Esophagus (tissue), 2 donors: ENCODE data around the gene HAUS6. TPM values are rescaled to one million over a fixed set of nuclear protein-coding genes. Genes with fewer than 3 reads are reported as not detected.

Source experiments
- H3K27ac ChIP-seq, 2 donors: one replicate each; pipeline ENCODE4 v1.5.1; 2013; ENCODE audit warnings: low read depth in 2 of 2, mild to moderate bottlenecking in 2 of 2, inconsistent platforms in 1 of 2, low read length in 1 of 2, moderate library complexity in 1 of 2
- H3K27me3 ChIP-seq, 2 donors: one replicate each; pipeline ENCODE4 v1.6.1; 2013; ENCODE audit warnings: low read length in 2 of 2, control low read depth in 1 of 2, mild to moderate bottlenecking in 1 of 2; ENCODE audit not compliant: insufficient read depth in 2 of 2, control insufficient read depth in 1 of 2
- H3K36me3 ChIP-seq, 2 donors: one replicate each; pipeline ENCODE4 v1.6.1; 2013; ENCODE audit warnings: low read length in 1 of 2; ENCODE audit not compliant: control insufficient read depth in 2 of 2, insufficient read depth in 2 of 2
- H3K4me1 ChIP-seq, 2 donors: one replicate each; pipeline ENCODE4 v1.6.1; 2013; ENCODE audit warnings: low read length in 1 of 2; ENCODE audit not compliant: control insufficient read depth in 2 of 2, insufficient read depth in 2 of 2
- H3K4me3 ChIP-seq, 2 donors: one replicate each; pipeline ENCODE4 v1.5.1; 2013; ENCODE audit warnings: low read length in 2 of 2, mild to moderate bottlenecking in 2 of 2, low read depth in 1 of 2, moderate library complexity in 1 of 2
- H3K9me3 ChIP-seq, 2 donors: one replicate each; pipeline ENCODE4 v1.6.1; 2013; ENCODE audit warnings: mild to moderate bottlenecking in 2 of 2, low read depth in 1 of 2, low read length in 1 of 2, moderate library complexity in 1 of 2; ENCODE audit not compliant: control insufficient read depth in 2 of 2, insufficient read depth in 1 of 2
- WGBS, 2 donors: extraction: QIAGEN DNeasy Blood & Tissue Kit; methylation state at CpG; one replicate each; pipeline ENCODE4 v1.1.7; 2013; 5-methylcytosine and 5-hydroxymethylcytosine counted together
- polyA plus RNA-seq, 2 donors: library from polyadenylated mRNA; stranded (reverse); fragments of 200-250 nt; gene quantifications; one replicate each; pipeline ENCODE4 v1.2.3, GENCODE V29; 2013
- donor health status: healthy with polysubstance abuse.
- donor health status: Bipolar disorder and iron deficiency.

HAUS6 gene
- polyA plus RNA-seq, 2 donors: 2.7 TPM

DNA sequence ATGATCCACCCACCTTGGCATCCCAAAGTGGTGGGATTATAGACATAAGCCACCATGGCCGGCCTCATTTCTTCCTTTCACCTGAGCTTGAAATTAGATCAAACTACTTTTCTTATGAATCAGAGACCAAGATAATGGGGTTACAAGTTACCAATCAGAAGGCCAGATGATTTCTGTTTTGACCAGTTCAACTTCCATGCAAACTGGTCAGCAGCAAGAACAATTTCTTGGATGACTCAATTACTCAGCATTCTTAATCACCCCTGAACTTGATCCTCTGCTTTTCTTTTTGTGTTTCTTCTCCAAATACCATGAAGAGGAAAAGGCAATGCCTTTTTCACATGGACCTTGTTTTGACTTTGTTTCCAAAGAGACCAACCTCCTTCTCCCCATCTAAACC lies 34.6 kb upstream of the HAUS6 start:
- Histone ChIP-seq H3K4me3 (no peak overlapping the region), H3K27ac (no peak overlapping the region), H3K27me3 (no peaks in the 10 kb centered on the region), H3K36me3 (no peaks in the 10 kb centered on the region), H3K9me3 (no peaks in the 10 kb centered on the region), H3K4me1 (no peaks in the 10 kb centered on the region)
- WGBS, 2 donors: 77 to 83% methylated on average over 1 of the region's 1 CpG

DNA sequence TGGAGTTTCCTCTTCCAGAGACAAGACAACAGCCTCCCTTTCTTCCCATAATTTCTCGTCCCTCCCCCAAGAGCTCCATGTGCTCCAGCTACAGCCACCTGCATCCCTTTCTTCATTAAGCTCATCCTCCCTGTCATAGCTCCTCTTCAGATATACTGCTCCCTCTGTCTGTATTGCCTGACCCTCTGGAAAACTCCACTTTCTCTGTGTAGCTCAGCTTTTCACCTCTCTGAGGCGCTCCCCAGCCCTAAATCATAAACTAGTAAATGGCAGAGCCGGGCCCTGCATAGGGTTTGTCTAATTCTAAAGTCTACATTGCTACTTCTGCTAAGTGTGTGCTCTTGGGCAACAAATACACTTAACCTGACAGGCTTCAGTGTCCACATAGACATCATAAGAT lies 33.4 kb upstream of the HAUS6 start:
- no peaks in the 10 kb centered on the region for H3K9me3 ChIP-seq
- H3K27ac ChIP-seq: no peak overlapping the region
- no peak overlapping the region for H3K4me3 ChIP-seq
- no peaks in the 10 kb centered on the region for H3K4me1 ChIP-seq
- WGBS, 2 donors: 77 to 86% methylated on average over 3 of the region's 3 CpGs
- no peaks in the 10 kb centered on the region for H3K27me3 ChIP-seq
- no peaks in the 10 kb centered on the region for H3K36me3 ChIP-seq

DNA sequence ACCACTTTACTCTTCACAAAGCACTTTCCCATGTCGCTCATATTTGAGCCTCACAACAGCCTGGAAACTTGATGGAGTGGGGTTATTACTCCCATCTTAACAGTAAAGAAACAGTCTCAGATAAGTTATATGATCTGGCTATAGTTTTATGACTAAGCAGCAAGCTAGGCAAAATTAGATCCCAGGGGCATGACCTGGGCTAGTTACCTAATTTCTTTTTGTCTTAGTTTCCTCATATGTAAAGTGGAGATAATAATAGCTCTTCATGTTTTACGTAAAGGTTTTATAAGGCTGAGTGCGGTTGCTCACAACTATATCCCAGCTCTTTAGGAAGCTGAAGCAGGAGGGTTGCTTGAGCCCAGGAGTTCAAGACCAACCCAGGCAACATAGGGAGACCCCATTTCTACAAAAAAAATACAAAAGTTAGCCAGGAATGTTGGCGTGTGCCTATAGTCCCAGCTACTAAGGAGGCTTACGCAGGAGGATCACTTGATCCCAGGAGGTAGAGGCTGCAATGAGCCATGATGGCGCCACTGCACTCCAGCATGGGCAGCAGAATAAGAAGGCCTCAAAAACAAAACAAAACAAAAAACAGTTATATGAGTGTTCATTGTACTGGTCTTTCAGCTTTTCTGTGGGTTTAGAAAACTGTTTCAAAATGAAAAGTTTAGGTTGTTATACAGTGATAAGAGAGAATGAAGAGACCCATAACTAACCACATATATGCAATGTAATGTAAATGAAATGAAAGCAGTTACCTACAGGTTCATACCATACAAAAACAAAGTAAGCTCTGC lies 31.0 kb upstream of the HAUS6 start:
- 95% methylated on average over 6 of the region's 6 CpGs for WGBS, 2 donors
- H3K36me3 ChIP-seq: no peaks in the 10 kb centered on the region

DNA sequence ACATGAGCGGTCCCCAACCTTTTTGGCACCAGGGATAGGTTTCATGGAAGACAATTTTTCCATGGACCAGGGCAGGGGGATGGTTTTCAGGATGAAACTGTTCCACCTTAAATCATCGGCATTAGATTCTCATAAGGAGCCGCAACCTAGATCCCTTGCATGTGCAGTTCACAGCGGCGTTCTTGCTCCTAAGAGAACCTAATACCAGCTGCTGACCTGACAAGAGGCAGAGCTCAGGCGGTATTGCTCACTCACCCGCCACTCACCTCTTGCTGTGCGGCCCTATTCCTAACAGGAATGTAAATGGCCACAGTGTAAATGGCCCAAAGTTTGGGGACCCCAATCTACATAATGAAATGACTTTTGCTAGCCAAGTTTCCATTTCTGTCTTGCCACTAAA lies 27.7 kb upstream of the HAUS6 start:
- H3K27me3 ChIP-seq: no peaks in the 10 kb centered on the region
- H3K4me3 ChIP-seq: no peak overlapping the region
- no peak overlapping the region for H3K27ac ChIP-seq
- 81 to 88% methylated on average over 8 of the region's 8 CpGs for WGBS, 2 donors
- peaks cover 0 to 5% of the 10 kb centered on the region in 2 donors for H3K36me3 ChIP-seq
- H3K9me3 ChIP-seq: no peaks in the 10 kb centered on the region
- H3K4me1 ChIP-seq: peaks cover 0 to 3% of the 10 kb centered on the region in 2 donors

More for the DNA sequence above, 31.0 kb upstream of the HAUS6 start:
- H3K27me3 ChIP-seq: no peaks in the 10 kb centered on the region
- H3K9me3 ChIP-seq: no peaks in the 10 kb centered on the region
- H3K27ac ChIP-seq: no peak overlapping the region
- H3K4me3 ChIP-seq: no peak overlapping the region
- H3K4me1 ChIP-seq: no peaks in the 10 kb centered on the region

DNA sequence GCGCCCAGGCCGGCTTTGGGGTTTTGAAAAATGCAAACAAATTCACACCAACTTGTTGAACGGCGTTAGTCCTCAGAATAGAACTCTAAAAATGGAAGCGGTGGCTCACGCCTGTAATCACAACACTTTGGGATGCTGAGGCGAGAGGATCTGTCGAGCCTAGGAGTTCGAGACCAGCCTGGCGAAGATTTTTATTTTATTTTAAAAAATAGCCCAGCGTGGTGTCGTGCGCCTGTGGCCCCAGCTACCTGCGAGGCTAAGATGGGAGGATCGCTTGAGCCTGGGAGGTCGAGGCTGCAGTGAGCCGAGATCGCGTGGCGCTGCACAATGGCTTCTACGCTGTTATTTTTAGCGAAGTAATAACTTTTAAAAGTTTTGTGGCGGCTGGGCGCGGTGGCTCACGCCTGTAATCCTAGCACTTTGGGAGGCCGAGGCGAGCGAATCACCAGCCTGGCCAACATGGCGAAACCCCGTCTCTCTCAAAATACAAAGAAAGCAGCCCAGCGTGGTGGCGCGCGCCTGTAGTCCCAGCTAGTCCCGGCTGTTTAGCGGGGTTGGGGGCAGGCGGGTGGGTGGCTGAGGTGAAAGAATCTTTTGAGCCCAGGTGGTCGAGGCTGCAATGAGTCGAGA lies 25.3 kb upstream of the HAUS6 start:
- no peaks in the 10 kb centered on the region for H3K9me3 ChIP-seq
- no peaks in the 10 kb centered on the region for H3K27me3 ChIP-seq
- 4 to 19% methylated on average over 40 of the region's 40 CpGs for WGBS, 2 donors
- H3K36me3 ChIP-seq: peaks cover 0 to 7% of the 10 kb centered on the region in 2 donors
- H3K27ac ChIP-seq: peak overlapping the region; percentile 91 to 95
- H3K4me3 ChIP-seq: peak overlapping the region; percentile 65 to 66
- H3K4me1 ChIP-seq: peaks cover 0 to 3% of the 10 kb centered on the region in 2 donors

DNA sequence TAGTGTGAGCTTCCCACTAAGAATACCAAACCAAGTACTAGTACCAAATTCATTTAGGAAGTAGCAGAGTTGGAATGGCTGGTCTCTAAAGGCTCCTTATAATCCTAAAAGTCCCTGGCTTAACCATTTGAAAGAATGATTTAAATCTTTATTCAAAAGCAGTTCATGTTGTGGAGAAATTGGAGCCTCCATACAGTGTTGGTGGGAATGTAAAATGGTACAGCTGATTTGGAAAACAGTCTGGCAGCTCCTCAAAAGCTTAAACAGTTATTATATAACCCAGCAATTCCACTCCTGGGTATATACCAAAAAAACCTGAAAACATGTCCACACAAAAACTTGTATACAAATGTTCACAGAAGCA lies 21.7 kb upstream of the HAUS6 start:
- Histone ChIP-seq H3K27ac (peak overlapping the region; percentile 12 to 64), H3K27me3 (no peaks in the 10 kb centered on the region), H3K9me3 (no peaks in the 10 kb centered on the region), H3K4me1 (peaks cover 0 to 3% of the 10 kb centered on the region in 2 donors), H3K4me3 (no peak overlapping the region), H3K36me3 (peaks cover 3 to 15% of the 10 kb centered on the region in 2 donors)

DNA sequence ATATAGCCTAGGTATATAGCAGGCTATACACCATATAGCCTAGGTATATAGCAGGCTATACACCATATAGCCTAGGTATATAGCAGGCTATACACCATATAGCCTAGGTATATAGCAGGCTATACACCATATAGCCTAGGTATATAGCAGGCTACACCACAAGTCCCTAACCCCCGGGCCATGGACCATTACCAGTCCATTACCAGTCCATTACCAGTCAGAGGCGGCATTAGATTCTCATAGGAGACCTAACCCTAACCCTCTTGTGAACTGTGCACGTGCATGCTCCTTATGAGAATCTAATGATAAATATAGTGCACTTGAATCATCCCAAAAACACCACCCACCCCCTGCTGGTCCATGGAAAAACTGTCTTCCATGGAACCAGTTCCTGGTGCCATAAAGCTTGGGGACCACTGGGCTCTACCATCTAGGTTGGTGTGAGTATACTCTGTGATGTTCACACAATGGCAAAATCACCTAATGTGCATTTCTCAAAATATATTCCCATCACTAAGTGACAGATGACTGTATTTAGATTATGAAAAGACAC lies 19.9 kb upstream of the HAUS6 start:
- no peaks in the 10 kb centered on the region for H3K27me3 ChIP-seq
- H3K36me3 ChIP-seq: peaks cover 3 to 15% of the 10 kb centered on the region in 2 donors
- H3K4me3 ChIP-seq: no peak overlapping the region
- no peaks in the 10 kb centered on the region for H3K9me3 ChIP-seq
- no peak overlapping the region for H3K27ac ChIP-seq
- WGBS, 2 donors: 91 to 94% methylated on average over 3 of the region's 3 CpGs
- peaks cover 0 to 3% of the 10 kb centered on the region in 2 donors for H3K4me1 ChIP-seq

DNA sequence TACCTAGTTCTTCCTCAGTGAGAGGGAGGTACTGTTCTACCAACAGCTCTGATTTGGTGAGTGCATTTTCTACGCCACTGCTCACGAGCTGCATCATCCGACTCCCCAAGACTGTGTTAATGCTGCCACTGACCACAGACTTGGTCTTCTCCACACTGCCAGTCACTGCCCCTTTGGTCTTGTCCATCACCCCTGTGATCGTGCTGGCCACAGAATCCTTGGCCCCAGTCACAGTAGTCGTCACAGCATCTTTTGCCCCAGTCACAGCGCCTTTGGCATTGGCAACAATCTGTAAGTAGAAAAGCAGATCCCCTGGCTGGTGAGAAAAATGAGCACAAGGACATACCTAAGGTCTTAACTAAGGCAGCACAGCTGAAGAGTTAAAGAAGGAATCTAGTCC lies 18.2 kb upstream of the HAUS6 start:
- H3K9me3 ChIP-seq: no peaks in the 10 kb centered on the region
- peaks cover 3 to 11% of the 10 kb centered on the region in 2 donors for H3K36me3 ChIP-seq
- no peak overlapping the region for H3K27ac ChIP-seq
- WGBS, 2 donors: 96 to 99% methylated on average over 6 of the region's 6 CpGs
- H3K27me3 ChIP-seq: no peaks in the 10 kb centered on the region
- peaks cover 0 to under 1% of the 10 kb centered on the region in 2 donors for H3K4me1 ChIP-seq
- no peak overlapping the region for H3K4me3 ChIP-seq

DNA sequence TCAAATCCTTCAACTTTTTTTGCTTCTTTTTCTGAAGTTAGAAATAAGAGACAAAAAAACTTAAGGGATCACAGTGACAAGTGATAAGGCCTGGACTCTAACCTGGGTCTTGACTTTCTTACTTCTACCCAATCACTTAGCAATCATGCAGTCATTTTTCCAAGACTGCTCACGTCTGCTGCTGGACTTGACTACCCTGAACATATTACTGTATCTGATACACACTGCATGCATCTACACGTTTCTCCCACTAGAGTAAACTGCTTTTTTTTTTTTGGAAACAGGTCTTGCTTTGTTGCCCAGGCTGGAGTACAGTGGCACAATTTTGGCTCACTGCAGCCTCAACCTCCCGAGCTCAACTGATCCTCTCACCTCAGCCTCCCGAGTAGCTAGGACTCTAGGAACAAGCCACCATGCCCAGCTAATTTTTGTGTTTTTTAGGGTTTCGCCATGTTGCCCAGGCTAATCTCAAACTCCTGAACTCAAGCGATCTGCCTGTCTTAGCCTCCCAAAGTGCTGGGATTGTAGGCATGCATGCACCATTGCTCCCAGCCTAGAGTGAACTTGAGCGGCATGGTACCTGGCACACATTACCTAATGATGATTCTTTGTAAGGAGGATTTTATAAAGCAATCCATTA lies 17.2 kb upstream of the HAUS6 start:
- Histone ChIP-seq H3K27ac (peak overlapping the region in 1 of 2 donors; percentile 31), H3K27me3 (no peaks in the 10 kb centered on the region), H3K4me3 (no peak overlapping the region), H3K4me1 (no peaks in the 10 kb centered on the region), H3K9me3 (no peaks in the 10 kb centered on the region), H3K36me3 (peaks cover 3 to 8% of the 10 kb centered on the region in 2 donors)
- WGBS, 2 donors: 82 to 83% methylated on average over 7 of the region's 7 CpGs
